Measurements from ENCODE around the gene ARHGAP15.

Gene ARHGAP15

GRCh38 chr2:143297182-143297581, 168.0 kb downstream of the ARHGAP15 start:
- in situ Hi-C loops (cut with MboI; ENCODE audit: low pct_unique_long_range_greater_than_20kb, low sequenced_read_pairs), result no loop called here
- no peak for DNase-seq

- DNase-seq, result peak; percentile 17
- in situ Hi-C loops (cut with MboI; ENCODE audit: low pct_unique_long_range_greater_than_20kb, low sequenced_read_pairs), result no loop called here
These were observed 171.3 kb downstream of the ARHGAP15 start for GRCh38 chr2:143300536-143300935.

GRCh38 chr2:143311426-143311825, 182.2 kb downstream of the ARHGAP15 start:
- in situ Hi-C loops (cut with MboI; ENCODE audit: low pct_unique_long_range_greater_than_20kb, low sequenced_read_pairs), result no loop called here
- no peak for DNase-seq

- in situ Hi-C loops (cut with MboI; ENCODE audit: low pct_unique_long_range_greater_than_20kb, low sequenced_read_pairs), result no loop called here
- DNase-seq, result no peak
These were observed 183.2 kb downstream of the ARHGAP15 start for GRCh38 chr2:143312441-143312840.

- DNase-seq, result no peak
These were observed 184.6 kb downstream of the ARHGAP15 start for GRCh38 chr2:143313861-143314260.

GRCh38 chr2:143321994-143322393, 192.8 kb downstream of the ARHGAP15 start:
- in situ Hi-C loops (cut with MboI; ENCODE audit: low pct_unique_long_range_greater_than_20kb, low sequenced_read_pairs), result no loop called here
- no peak for DNase-seq

More at GRCh38 chr2:143313861-143314260, 184.6 kb downstream of the ARHGAP15 start:
- in situ Hi-C loops (cut with MboI; ENCODE audit: low pct_unique_long_range_greater_than_20kb, low sequenced_read_pairs), result no loop called here

- no peak for DNase-seq
- in situ Hi-C loops (cut with MboI; ENCODE audit: low pct_unique_long_range_greater_than_20kb, low sequenced_read_pairs), result no loop called here
These were observed 200.1 kb downstream of the ARHGAP15 start for GRCh38 chr2:143329288-143329687.

- in situ Hi-C loops (cut with MboI; ENCODE audit: low pct_unique_long_range_greater_than_20kb, low sequenced_read_pairs), result no loop called here
- DNase-seq, result no peak
These were observed 204.1 kb downstream of the ARHGAP15 start for GRCh38 chr2:143333168-143333791.

GRCh38 chr2:143333847-143334246, 204.6 kb downstream of the ARHGAP15 start:
- in situ Hi-C loops (cut with MboI; ENCODE audit: low pct_unique_long_range_greater_than_20kb, low sequenced_read_pairs), result no loop called here
- no peak for DNase-seq

GRCh38 chr2:143334837-143335236, 205.6 kb downstream of the ARHGAP15 start:
- in situ Hi-C loops (cut with MboI; ENCODE audit: low pct_unique_long_range_greater_than_20kb, low sequenced_read_pairs), result no loop called here
- DNase-seq, result no peak

GRCh38 chr2:143336719-143337210, 207.5 kb downstream of the ARHGAP15 start:
- DNase-seq, result no peak
- in situ Hi-C loops (cut with MboI; ENCODE audit: low pct_unique_long_range_greater_than_20kb, low sequenced_read_pairs), result no loop called here

- in situ Hi-C loops (cut with MboI; ENCODE audit: low pct_unique_long_range_greater_than_20kb, low sequenced_read_pairs), result no loop called here
- DNase-seq, result no peak
These were observed 212.3 kb downstream of the ARHGAP15 start for GRCh38 chr2:143341478-143341877.

- in situ Hi-C loops (cut with MboI; ENCODE audit: low pct_unique_long_range_greater_than_20kb, low sequenced_read_pairs), result no loop called here
- DNase-seq, result no peak
These were observed 215.6 kb downstream of the ARHGAP15 start for GRCh38 chr2:143344780-143345179.

- no peak for DNase-seq
- in situ Hi-C loops (cut with MboI; ENCODE audit: low pct_unique_long_range_greater_than_20kb, low sequenced_read_pairs), result no loop called here
These were observed 216.9 kb downstream of the ARHGAP15 start for GRCh38 chr2:143345887-143346787.

- in situ Hi-C loops (cut with MboI; ENCODE audit: low pct_unique_long_range_greater_than_20kb, low sequenced_read_pairs), result no loop called here
- no peak for DNase-seq
These were observed 218.1 kb downstream of the ARHGAP15 start for GRCh38 chr2:143347271-143347695.

GRCh38 chr2:143347901-143348414, 218.7 kb downstream of the ARHGAP15 start:
- in situ Hi-C loops (cut with MboI; ENCODE audit: low pct_unique_long_range_greater_than_20kb, low sequenced_read_pairs), result no loop called here

GRCh38 chr2:143354050-143354750, 225.0 kb downstream of the ARHGAP15 start:
- in situ Hi-C loops (cut with MboI; ENCODE audit: low pct_unique_long_range_greater_than_20kb, low sequenced_read_pairs), result no loop called here
- no peak for DNase-seq

More at GRCh38 chr2:143347901-143348414, 218.7 kb downstream of the ARHGAP15 start:
- no peak for DNase-seq

GRCh38 chr2:143355870-143356269, 226.7 kb downstream of the ARHGAP15 start:
- DNase-seq, result no peak
- in situ Hi-C loops (cut with MboI; ENCODE audit: low pct_unique_long_range_greater_than_20kb, low sequenced_read_pairs), result no loop called here

GRCh38 chr2:143356336-143356735, 227.1 kb downstream of the ARHGAP15 start:
- no peak for DNase-seq

More at GRCh38 chr2:143356336-143356735, 227.1 kb downstream of the ARHGAP15 start:
- in situ Hi-C loops (cut with MboI; ENCODE audit: low pct_unique_long_range_greater_than_20kb, low sequenced_read_pairs), result no loop called here

Measured in KBM-7 (cell line).